BLaER1 (cell line): ENCODE measurements around the gene MAGI1.

Source experiments
- H3K27ac ChIP-seq: shearing (Covaris generic); formaldehyde crosslinking; 2 replicates; pipeline ENCODE4 v1.8.1; 2022
- H3K27me3 ChIP-seq: shearing (Covaris generic); formaldehyde crosslinking; 2 replicates; pipeline ENCODE4 v1.8.1; 2022
- H3K36me3 ChIP-seq: shearing (Covaris generic); formaldehyde crosslinking; 2 replicates; pipeline ENCODE4 v1.8.1; 2022
- H3K4me1 ChIP-seq: shearing (Covaris generic); formaldehyde crosslinking; 2 replicates; pipeline ENCODE4 v1.8.1; 2022
- H3K4me2 ChIP-seq: shearing (Covaris generic); formaldehyde crosslinking; 2 replicates; pipeline ENCODE4 v1.8.1; 2022
- H3K4me3 ChIP-seq: shearing (Covaris generic); formaldehyde crosslinking; 2 replicates; pipeline ENCODE4 v1.8.1; 2022
- H3K9ac ChIP-seq: shearing (Covaris generic); formaldehyde crosslinking; 2 replicates; pipeline ENCODE4 v1.8.1; 2022
- H3K9me3 ChIP-seq: shearing (Covaris generic); formaldehyde crosslinking; 2 replicates; pipeline ENCODE4 v1.8.1; 2022
- H4K20me1 ChIP-seq: shearing (Covaris generic); formaldehyde crosslinking; 2 replicates; pipeline ENCODE4 v1.8.1; 2022
- Cebpa-rat ChIP-seq: shearing (Covaris generic); IDR thresholded peaks from 2 replicates; pipeline ENCODE4 v1.8.1; 2022

MAGI1 gene

GRCh38 chr3:65919826-65920225, 118.9 kb downstream of the MAGI1 start:
- H3K9me3 ChIP-seq, result peaks cover 35% of the 10 kb centered on the region
- H3K4me3 ChIP-seq, result no peak overlapping the region
- no peaks in the 10 kb centered on the region for H3K27me3 ChIP-seq
- no peak overlapping the region for H3K4me2 ChIP-seq
- no peaks in the 10 kb centered on the region for H4K20me1 ChIP-seq
- no peak overlapping the region for H3K27ac ChIP-seq
- no peak for TF ChIP-seq Cebpa-rat
- H3K36me3 ChIP-seq, result no peaks in the 10 kb centered on the region; the same call in 1 of the 2 replicates
- no peak overlapping the region for H3K9ac ChIP-seq
- H3K4me1 ChIP-seq, result peaks cover 13% of the 10 kb centered on the region

DNA sequence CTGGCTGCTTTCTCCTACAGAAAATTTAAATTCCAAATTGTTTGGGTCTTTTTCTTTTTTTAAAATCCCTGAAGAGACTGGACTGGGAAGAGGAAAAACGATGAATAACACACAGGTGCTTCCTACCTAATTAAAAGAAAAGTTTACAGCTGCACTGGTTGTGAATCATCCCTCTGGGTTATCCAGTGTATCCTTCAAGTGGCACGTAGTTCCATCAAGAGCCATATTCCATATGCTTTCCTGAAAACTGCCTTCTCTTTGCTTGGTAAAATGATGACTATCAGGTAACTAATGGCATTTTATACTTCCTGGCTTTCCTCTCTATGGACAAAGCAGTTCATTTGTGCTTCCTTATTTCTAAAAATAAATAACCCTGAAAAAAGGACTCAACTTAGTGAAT, 123.2 kb downstream of the MAGI1 start:
- Histone ChIP-seq H3K9me3 (peaks cover 35% of the 10 kb centered on the region), H3K4me1 (peaks cover 10% of the 10 kb centered on the region), H3K4me2 (no peak overlapping the region), H4K20me1 (no peaks in the 10 kb centered on the region), H3K27me3 (no peaks in the 10 kb centered on the region), H3K36me3 (no peaks in the 10 kb centered on the region; the same call in 1 of the 2 replicates), H3K9ac (no peak overlapping the region), H3K4me3 (no peak overlapping the region), H3K27ac (no peak overlapping the region)
- no peak for TF ChIP-seq Cebpa-rat

DNA sequence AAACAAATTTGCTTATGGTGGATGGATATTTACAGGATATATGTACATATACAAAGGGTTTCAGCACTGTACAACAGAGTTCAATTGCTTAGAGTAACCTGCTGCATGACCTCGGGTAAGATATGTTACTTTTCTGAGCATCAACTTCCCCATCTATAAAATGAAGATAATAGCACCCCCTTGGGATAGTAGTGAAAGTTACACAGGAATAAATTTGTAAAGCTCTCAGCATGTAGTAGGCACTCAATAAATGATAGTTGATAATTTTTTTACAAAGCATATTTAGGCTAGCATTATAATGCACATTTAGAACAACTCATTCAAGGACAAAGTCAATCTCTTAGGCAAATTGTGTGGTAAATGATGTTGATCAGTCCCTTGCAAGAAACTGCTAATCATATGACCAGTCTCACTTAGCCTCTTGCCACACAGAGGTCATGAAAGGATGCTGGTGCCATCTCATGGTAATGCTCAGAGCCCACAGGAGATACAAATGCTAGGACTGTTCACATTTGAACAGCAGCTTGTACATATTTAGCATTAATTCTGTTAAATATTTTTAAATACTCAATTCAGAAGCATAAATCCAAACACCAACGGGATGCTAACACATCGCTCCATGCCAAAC, 123.9 kb downstream of the MAGI1 start:
- peaks cover 35% of the 10 kb centered on the region for H3K9me3 ChIP-seq
- no peak overlapping the region for H3K4me3 ChIP-seq
- TF ChIP-seq Cebpa-rat, result no peak
- no peak overlapping the region for H3K27ac ChIP-seq
- no peaks in the 10 kb centered on the region for H4K20me1 ChIP-seq
- H3K4me2 ChIP-seq, result no peak overlapping the region
- no peak overlapping the region for H3K9ac ChIP-seq
- H3K4me1 ChIP-seq, result peaks cover 10% of the 10 kb centered on the region
- H3K36me3 ChIP-seq, result no peaks in the 10 kb centered on the region; the same call in 1 of the 2 replicates
- H3K27me3 ChIP-seq, result no peaks in the 10 kb centered on the region

DNA sequence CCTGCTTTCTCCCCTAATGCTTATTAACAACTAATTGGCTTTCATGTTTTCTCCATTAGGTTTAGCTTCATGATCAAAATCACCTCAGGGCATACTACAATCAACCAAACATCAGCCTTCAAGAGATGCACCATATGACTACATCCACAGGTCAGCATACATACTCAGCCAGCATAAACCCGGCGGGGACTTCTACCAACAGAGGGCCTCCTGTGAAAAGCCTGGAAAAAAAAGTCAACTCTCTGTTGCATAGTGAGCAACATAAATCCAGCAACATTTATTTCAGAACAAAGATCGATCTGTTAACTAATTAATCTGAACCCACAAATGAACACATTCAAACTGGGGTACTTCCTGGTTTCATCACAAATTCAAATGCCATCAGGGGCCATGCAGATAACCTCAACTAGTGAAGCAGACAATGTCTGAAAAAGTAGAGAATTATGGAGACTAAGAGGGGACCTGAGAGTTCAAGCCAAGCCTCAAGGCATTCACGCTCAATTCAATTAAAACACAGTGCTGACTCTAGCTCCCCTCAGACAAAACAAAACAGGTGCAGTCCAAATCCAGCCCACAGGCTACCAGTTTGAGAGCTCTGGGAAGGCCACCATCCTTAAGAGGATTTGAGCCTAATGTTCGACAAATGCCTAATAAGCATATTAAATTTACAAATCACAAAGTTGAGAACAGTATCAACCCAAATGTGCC, 124.5 kb downstream of the MAGI1 start:
- no peak for TF ChIP-seq Cebpa-rat
- peaks cover 10% of the 10 kb centered on the region for H3K4me1 ChIP-seq
- H3K27ac ChIP-seq, result no peak overlapping the region
- no peaks in the 10 kb centered on the region for H3K27me3 ChIP-seq
- H4K20me1 ChIP-seq, result no peaks in the 10 kb centered on the region
- no peak overlapping the region for H3K4me3 ChIP-seq
- H3K36me3 ChIP-seq, result no peaks in the 10 kb centered on the region; the same call in 1 of the 2 replicates
- H3K9me3 ChIP-seq, result peaks cover 33% of the 10 kb centered on the region
- no peak overlapping the region for H3K9ac ChIP-seq
- H3K4me2 ChIP-seq, result no peak overlapping the region

- no peaks in the 10 kb centered on the region; the same call in 1 of the 2 replicates for H3K36me3 ChIP-seq
- no peak overlapping the region for H3K27ac ChIP-seq
- no peak overlapping the region for H3K4me3 ChIP-seq
- H3K27me3 ChIP-seq, result no peaks in the 10 kb centered on the region
- H3K9me3 ChIP-seq, result peaks cover 17% of the 10 kb centered on the region
- TF ChIP-seq Cebpa-rat, result no peak
- H4K20me1 ChIP-seq, result no peaks in the 10 kb centered on the region
- H3K4me2 ChIP-seq, result no peak overlapping the region
- peaks cover 10% of the 10 kb centered on the region for H3K4me1 ChIP-seq
- no peak overlapping the region for H3K9ac ChIP-seq
These were observed 126.1 kb downstream of the MAGI1 start for GRCh38 chr3:65912647-65913046.

- Histone ChIP-seq H3K9me3 (no peaks in the 10 kb centered on the region), H3K4me2 (no peak overlapping the region), H3K4me1 (no peaks in the 10 kb centered on the region), H3K27me3 (no peaks in the 10 kb centered on the region), H3K36me3 (no peaks in the 10 kb centered on the region), H4K20me1 (0 out of 2 replicates have a peak, but pooled peaks cover 4% of the 10 kb centered on the region), H3K4me3 (no peak overlapping the region), H3K9ac (no peak overlapping the region), H3K27ac (no peak overlapping the region)
- no peak for TF ChIP-seq Cebpa-rat
These were observed 130.1 kb downstream of the MAGI1 start for GRCh38 chr3:65908588-65908987.

DNA sequence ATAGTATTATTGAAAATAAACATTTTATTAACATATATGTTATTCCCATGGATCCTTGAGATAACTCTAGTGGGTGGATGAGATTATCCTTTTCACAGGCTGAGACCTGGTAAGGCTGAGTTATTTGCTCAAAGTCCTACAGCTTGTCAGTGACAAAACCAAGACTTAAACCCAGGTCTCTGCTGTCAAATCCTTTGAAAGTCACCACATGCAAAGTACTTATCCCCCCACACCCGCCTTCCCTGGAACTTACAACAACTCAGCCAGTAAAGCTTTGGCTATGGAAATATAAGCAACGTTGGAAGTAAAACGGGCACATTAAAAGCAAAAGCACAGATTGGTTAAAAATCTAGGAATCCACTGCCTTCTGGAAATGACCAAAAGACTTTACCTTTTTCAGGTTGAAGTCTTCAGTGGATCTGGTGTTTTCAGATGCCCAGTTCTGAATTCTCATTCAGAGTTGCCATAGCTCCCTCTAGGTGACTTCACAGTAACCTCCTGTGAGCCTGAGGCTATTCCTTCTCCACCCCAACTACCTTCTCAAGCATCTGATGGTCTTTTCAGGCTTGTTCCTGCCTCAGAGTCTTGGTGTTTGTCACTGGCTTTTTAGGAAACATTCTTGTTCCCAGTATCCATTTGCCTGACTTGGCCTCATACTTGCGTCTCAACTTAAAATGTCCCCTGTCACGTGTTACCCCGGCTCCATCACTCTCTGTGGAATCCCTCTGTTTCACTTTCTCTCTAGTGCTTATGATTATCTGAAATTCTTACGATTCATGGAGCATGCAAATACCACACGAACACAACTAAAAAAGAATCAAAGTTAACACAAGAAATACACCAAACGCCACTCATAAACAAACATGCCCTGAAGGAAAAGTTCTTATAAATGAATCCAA, 131.2 kb downstream of the MAGI1 start:
- Histone ChIP-seq H3K27ac (no peak overlapping the region), H3K9ac (no peak overlapping the region), H3K9me3 (no peaks in the 10 kb centered on the region), H3K36me3 (no peaks in the 10 kb centered on the region), H3K4me2 (no peak overlapping the region), H3K27me3 (no peaks in the 10 kb centered on the region), H3K4me3 (no peak overlapping the region), H4K20me1 (0 out of 2 replicates have a peak, but pooled peaks cover 4% of the 10 kb centered on the region), H3K4me1 (no peaks in the 10 kb centered on the region)
- TF ChIP-seq Cebpa-rat, result no peak

GRCh38 chr3:65905771-65906170, 132.9 kb downstream of the MAGI1 start:
- Histone ChIP-seq H3K4me3 (no peak overlapping the region), H4K20me1 (0 out of 2 replicates have a peak, but pooled peaks cover 4% of the 10 kb centered on the region), H3K4me2 (no peak overlapping the region), H3K9me3 (no peaks in the 10 kb centered on the region), H3K36me3 (no peaks in the 10 kb centered on the region), H3K27me3 (no peaks in the 10 kb centered on the region), H3K9ac (no peak overlapping the region), H3K4me1 (no peaks in the 10 kb centered on the region), H3K27ac (no peak overlapping the region)
- TF ChIP-seq Cebpa-rat, result no peak

- Histone ChIP-seq H3K27ac (no peak overlapping the region), H3K4me1 (no peaks in the 10 kb centered on the region), H3K27me3 (no peaks in the 10 kb centered on the region), H3K4me2 (no peak overlapping the region), H3K9ac (no peak overlapping the region), H3K36me3 (no peaks in the 10 kb centered on the region), H3K4me3 (no peak overlapping the region), H3K9me3 (no peaks in the 10 kb centered on the region), H4K20me1 (0 out of 2 replicates have a peak, but pooled peaks cover 4% of the 10 kb centered on the region)
- TF ChIP-seq Cebpa-rat, result no peak
These were observed 134.7 kb downstream of the MAGI1 start for GRCh38 chr3:65904016-65904415.
